CD4-positive, alpha-beta T cell treated with Interleukin-15 for 4 hours (primary cell): ENCODE results near the gene VPS36.
"Not testable (repeated sequence)": the region's sequence is repeated elsewhere in the genome, so short reads cannot be mapped to it uniquely, and the experiment has no call there.

ENCODE experiments used
- DNase-seq: peaks from one replicate; pipeline ENCODE4 v3.0.0-alpha.2; 2020; ENCODE audit warnings: low spot score

Gene VPS36

DNA sequence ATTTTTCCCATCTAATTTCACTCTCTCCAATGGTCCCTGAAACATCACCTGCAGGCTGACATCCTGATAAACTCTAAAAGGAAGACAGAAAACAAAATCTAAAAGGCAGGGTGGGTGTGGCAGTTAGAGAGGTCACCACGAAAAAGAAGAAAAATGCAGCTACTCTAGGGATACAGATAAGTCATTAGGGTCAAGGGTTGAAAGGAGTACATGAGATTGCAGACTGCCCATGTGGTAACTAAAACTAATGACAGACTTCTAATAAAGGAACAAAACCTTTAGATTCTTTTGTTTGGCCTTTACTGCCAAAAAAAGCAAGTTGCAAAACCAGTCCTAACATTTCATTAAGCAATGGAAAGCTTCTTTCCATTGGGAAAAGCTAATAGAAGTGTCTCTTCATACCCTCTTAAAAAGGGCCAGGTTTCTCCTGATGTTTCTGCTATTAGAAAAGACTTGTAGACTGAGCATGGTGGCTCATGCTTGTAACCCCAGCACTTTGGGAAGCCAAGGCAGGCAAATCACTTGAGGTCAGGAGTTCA is 75.5 kb downstream of the VPS36 start:
- DNase-seq, result no peak

DNA sequence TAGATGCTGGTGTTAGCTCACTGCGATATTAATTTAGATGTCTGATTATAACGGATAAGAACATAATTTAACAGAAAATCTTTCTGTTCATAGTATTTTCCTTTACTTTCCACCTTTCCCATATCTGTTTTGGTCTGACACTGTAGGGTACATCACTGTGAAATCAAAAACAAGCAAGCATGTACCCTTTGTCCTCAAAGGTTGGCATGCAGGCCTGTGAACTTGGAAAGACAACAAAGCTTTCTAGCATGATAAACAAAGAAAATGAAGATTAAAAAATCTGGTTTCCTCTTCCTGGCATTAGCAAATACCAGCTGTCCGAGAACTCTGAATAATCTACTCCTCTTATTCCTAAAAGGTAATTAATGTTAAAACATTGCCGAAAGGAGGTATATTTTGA is 76.0 kb downstream of the VPS36 start:
- DNase-seq, result no peak

DNA sequence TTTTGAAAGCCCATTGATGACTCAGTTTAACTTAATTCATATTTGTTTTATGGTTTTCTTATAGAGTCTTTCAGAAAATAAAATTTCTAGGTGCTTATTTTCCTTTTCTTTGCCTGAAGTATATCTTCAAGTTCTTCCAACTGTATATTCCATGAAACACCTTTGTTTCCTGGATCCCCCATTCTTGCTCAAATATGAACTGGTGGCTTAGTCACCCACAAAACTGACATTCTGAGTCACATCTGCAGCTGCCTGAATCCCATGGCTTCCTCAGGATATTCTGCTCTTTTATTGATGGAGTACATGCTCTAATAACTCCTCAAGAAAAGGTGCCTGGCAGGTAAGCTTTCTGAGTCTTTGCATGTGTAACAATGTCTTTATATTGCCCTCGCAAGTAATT is 77.2 kb downstream of the VPS36 start:
- not testable (repeated sequence) for DNase-seq

DNA sequence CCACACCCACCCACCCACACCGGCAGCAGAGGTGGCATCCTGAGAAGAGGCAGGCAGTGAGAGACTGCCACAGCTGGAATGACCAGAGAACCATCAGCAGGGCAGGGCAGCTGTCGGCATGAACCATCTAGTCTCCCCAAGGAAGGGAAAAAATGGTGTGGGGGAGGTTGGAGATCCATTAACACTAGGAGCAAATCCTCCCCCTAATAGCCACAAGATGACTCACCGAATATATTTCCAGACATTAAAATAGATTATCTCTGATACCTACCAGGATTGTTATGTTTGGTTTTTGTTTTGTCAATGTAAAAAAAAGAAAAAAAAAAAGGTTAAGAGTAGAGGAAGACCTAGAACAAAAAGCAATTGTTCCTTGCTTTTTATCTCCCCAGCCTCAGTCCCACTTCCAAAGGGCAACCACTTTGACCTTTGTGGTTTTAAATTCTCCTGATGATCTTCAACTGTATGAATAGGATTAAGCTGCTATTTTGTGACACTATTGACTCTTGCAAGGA is 78.6 kb downstream of the VPS36 start:
- no peak for DNase-seq

DNA sequence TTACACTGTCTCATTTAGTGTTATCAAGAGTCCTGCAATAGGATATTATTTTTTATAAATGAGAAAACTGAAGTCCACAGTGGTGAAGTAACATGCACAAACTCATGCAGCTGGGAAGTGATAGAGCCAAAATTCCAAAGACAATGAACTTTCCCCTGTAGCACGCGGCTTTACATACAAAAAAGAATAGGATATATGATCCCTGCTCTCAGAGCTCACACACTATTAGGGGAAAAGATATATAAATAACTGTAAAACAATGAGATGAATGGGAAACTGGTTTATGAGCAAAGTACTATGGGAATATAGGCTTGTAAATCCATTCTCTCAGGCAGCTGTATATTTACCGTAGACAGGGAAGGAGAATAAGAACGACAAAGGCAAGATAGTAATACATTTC is 84.1 kb downstream of the VPS36 start:
- DNase-seq, result no peak
